ENCODE measurements around the gene GRID1.

DNA sequence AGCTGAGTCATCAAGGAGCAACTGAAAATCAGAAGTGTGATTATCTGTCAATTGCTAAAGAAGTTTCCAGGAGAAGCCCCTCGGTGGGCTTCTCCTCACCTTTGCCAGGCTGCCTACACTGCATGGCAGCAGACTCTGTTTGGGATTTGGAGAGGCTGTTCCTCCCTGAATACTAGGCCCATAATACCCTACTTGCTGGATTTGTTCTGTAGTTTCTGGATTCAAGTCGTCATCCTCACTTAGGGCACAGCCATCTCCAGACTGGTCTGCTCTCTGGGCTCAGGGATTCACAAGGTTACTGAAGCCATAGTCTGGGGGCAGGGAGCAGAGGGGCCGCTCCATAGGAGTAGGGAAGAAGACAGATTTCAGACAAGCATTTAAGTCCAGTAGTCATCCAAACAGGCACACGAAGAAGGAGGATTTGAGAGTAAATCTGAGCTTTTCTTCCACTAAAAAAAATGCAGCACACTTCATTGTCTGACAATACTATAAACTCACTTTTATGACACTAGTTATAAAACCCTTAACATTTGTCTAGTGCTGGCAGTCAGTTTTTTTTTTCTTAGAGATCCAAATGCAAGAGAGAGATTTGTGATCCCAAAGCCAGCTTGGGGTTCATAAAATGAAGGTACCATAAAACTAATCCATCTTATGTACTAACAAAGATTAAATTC is 723.3 kb downstream of the GRID1 start:
- TF ChIP-seq, protein P1, sequence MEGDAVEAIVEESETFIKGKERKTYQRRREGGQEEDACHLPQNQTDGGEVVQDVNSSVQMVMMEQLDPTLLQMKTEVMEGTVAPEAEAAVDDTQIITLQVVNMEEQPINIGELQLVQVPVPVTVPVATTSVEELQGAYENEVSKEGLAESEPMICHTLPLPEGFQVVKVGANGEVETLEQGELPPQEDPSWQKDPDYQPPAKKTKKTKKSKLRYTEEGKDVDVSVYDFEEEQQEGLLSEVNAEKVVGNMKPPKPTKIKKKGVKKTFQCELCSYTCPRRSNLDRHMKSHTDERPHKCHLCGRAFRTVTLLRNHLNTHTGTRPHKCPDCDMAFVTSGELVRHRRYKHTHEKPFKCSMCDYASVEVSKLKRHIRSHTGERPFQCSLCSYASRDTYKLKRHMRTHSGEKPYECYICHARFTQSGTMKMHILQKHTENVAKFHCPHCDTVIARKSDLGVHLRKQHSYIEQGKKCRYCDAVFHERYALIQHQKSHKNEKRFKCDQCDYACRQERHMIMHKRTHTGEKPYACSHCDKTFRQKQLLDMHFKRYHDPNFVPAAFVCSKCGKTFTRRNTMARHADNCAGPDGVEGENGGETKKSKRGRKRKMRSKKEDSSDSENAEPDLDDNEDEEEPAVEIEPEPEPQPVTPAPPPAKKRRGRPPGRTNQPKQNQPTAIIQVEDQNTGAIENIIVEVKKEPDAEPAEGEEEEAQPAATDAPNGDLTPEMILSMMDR (IDR thresholded peaks at IDR 0.05): no peak
- no peak for TF ChIP-seq POLR2AphosphoS5 (IDR thresholded peaks at IDR 0.05)
